Neural progenitor cell (in vitro differentiated cells): Measurements from ENCODE around the gene ABL1. TPM values are rescaled to one million over a fixed set of nuclear protein-coding genes. Genes with fewer than 3 reads are reported as not detected.

Experiments used
- DNase-seq: peaks from one replicate; pipeline ENCODE4 v3.0.0-alpha.2; 2016; ENCODE audit warnings: low spot score
- H2AFZ ChIP-seq: fragments of 200-600 bp; sonication (generic); replicated peaks from 2 replicates; pipeline ENCODE4 v1.6.1; 2016; ENCODE audit warnings: antibody characterized with exemption
- H3F3A ChIP-seq: fragments of 200-600 bp; sonication (generic); 2 replicates; pipeline ENCODE4 v1.6.1; 2016; ENCODE audit warnings: antibody characterized with exemption, low read depth
- H3K27ac ChIP-seq: fragments of 200-600 bp; sonication (generic); 2 replicates; pipeline ENCODE4 v1.5.1; 2016; ENCODE audit warnings: mild to moderate bottlenecking
- H3K27me3 ChIP-seq: fragments of 200-600 bp; sonication (generic); 2 replicates; pipeline ENCODE4 v1.6.1; 2016; ENCODE audit warnings: mild to moderate bottlenecking, moderate library complexity
- H3K36me3 ChIP-seq: fragments of 200-600 bp; sonication (generic); 2 replicates; pipeline ENCODE4 v1.5.1; 2016
- H3K4me1 ChIP-seq: fragments of 200-600 bp; sonication (generic); 2 replicates; pipeline ENCODE4 v1.6.1; 2016; ENCODE audit warnings: mixed run types
- H3K4me2 ChIP-seq: fragments of 200-600 bp; sonication (generic); 2 replicates; pipeline ENCODE4 v1.6.1; 2016
- H3K4me3 ChIP-seq: fragments of 200-600 bp; sonication (generic); 2 replicates; pipeline ENCODE4 v1.5.1; 2016
- H3K79me2 ChIP-seq: fragments of 200-600 bp; sonication (generic); 2 replicates; pipeline ENCODE4 v1.6.1; 2016; ENCODE audit warnings: low read depth
- H3K9ac ChIP-seq: fragments of 200-600 bp; sonication (generic); 2 replicates; pipeline ENCODE4 v1.6.1; 2016
- H3K9me3 ChIP-seq: fragments of 200-600 bp; sonication (generic); 2 replicates; pipeline ENCODE4 v1.5.1; 2016; ENCODE audit warnings: low read depth
- H4K20me1 ChIP-seq: fragments of 200-600 bp; sonication (generic); 2 replicates; pipeline ENCODE4 v1.6.1; 2016; ENCODE audit warnings: low read depth
- H3K27ac Mint-ChIP-seq: 3 replicates; pipeline ENCODE4 v1.8.0; 2021; ENCODE audit warnings: mixed read lengths
- H3K27me3 Mint-ChIP-seq: 2 replicates; pipeline ENCODE4 v1.8.0; 2022; ENCODE audit warnings: low read depth, mild to moderate bottlenecking, inconsistent platforms, moderate library complexity, mixed read lengths; ENCODE audit not compliant: insufficient read depth
- H3K36me3 Mint-ChIP-seq: 3 replicates; pipeline ENCODE4 v1.8.0; 2021; ENCODE audit warnings: mixed read lengths
- H3K4me1 Mint-ChIP-seq: 3 replicates; pipeline ENCODE4 v1.8.0; 2021; ENCODE audit warnings: mixed read lengths
- H3K4me3 Mint-ChIP-seq: 3 replicates; pipeline ENCODE4 v1.8.0; 2021; ENCODE audit warnings: mild to moderate bottlenecking, moderate library complexity, mixed read lengths
- H3K9me3 Mint-ChIP-seq: 3 replicates; pipeline ENCODE4 v1.8.0; 2020; ENCODE audit warnings: mixed read lengths
- CTCF ChIP-seq: fragments of 200-600 bp; sonication (generic); IDR thresholded peaks from 2 replicates; pipeline ENCODE4 v1.5.1; 2017; ENCODE audit warnings: antibody characterized with exemption, mild to moderate bottlenecking
- EZH2 ChIP-seq: fragments of 200-600 bp; sonication (generic); IDR thresholded peaks from 2 replicates; pipeline ENCODE4 v1.6.1; 2017; ENCODE audit warnings: antibody characterized with exemption, mild to moderate bottlenecking, moderate library complexity
- EZH2phosphoT487 ChIP-seq: fragments of 200-600 bp; sonication (generic); IDR thresholded peaks from 2 replicates; pipeline ENCODE4 v1.6.1; 2017; ENCODE audit warnings: antibody characterized with exemption
- total RNA-seq: library from RNA; depleted of rRNA; stranded (reverse); fragments of >200 nt; gene quantifications from 2 replicates; pipeline ENCODE4 v1.2.3, GENCODE V29; 2015; ENCODE audit warnings: low replicate concordance

Gene ABL1
- total RNA-seq, 1 donor from 2014 or later: 38.4 TPM

GRCh38 chr9:130920762-130921299 is 85.8 kb downstream of the ABL1 start:
- Mint-ChIP-seq H3K27me3 (peaks cover 30% of the 10 kb centered on the region), H3K9me3 (peaks cover 3% of the 10 kb centered on the region), H3K4me1 (peaks cover 42% of the 10 kb centered on the region), H3K4me3 (peak overlapping the region; percentile 58), H3K36me3 (no peaks in the 10 kb centered on the region), H3K27ac (no peak overlapping the region)
- Histone ChIP-seq H2AFZ (no peak overlapping the region), H3K9ac (no peak overlapping the region), H3K4me2 (peak overlapping the region; percentile 45), H3K27ac (no peak overlapping the region), H3K4me1 (peaks cover 39% of the 10 kb centered on the region), H4K20me1 (peaks cover 26% of the 10 kb centered on the region), H3K36me3 (no peaks in the 10 kb centered on the region), H3K27me3 (no peaks in the 10 kb centered on the region), H3K9me3 (no peaks in the 10 kb centered on the region), H3K4me3 (no peak overlapping the region), H3F3A (peaks cover 10% of the 10 kb centered on the region), H3K79me2 (no peaks in the 10 kb centered on the region)
- peak; percentile 84 for DNase-seq
- no peak for TF ChIP-seq EZH2phosphoT487
- no peak for TF ChIP-seq EZH2
- TF ChIP-seq CTCF: no peak

- no peaks in the 10 kb centered on the region for H3K27me3 ChIP-seq
- H3F3A ChIP-seq: peaks cover 10% of the 10 kb centered on the region
- no peaks in the 10 kb centered on the region for H3K36me3 ChIP-seq
- peaks cover 39% of the 10 kb centered on the region for H3K4me1 ChIP-seq
- TF ChIP-seq CTCF: no peak
- TF ChIP-seq EZH2phosphoT487: no peak
- no peak for TF ChIP-seq EZH2
- H3K9me3 Mint-ChIP-seq: peaks cover 3% of the 10 kb centered on the region
- no peak overlapping the region for H2AFZ ChIP-seq
- peaks cover 44% of the 10 kb centered on the region for H3K4me1 Mint-ChIP-seq
- H3K36me3 Mint-ChIP-seq: no peaks in the 10 kb centered on the region
- peaks cover 26% of the 10 kb centered on the region for H4K20me1 ChIP-seq
- no peak overlapping the region for H3K27ac ChIP-seq
- DNase-seq: peak; percentile 86
- H3K27ac Mint-ChIP-seq: peak overlapping the region; percentile 79
- H3K79me2 ChIP-seq: no peaks in the 10 kb centered on the region
- peak overlapping the region; percentile 45 for H3K4me2 ChIP-seq
- H3K27me3 Mint-ChIP-seq: peaks cover 29% of the 10 kb centered on the region
- no peak overlapping the region for H3K9ac ChIP-seq
- peak overlapping the region; percentile 58 for H3K4me3 Mint-ChIP-seq
- H3K4me3 ChIP-seq: no peak overlapping the region
- no peaks in the 10 kb centered on the region for H3K9me3 ChIP-seq
Observed at GRCh38 chr9:130921300-130921988, 86.4 kb downstream of the ABL1 start.

- Mint-ChIP-seq H3K9me3 (peaks cover 3% of the 10 kb centered on the region), H3K27me3 (peaks cover 24% of the 10 kb centered on the region)
- H3K27ac ChIP-seq: no peak overlapping the region
Observed at GRCh38 chr9:130921989-130922892, 87.2 kb downstream of the ABL1 start.

More at GRCh38 chr9:130921989-130922892, 87.2 kb downstream of the ABL1 start:
- no peak for DNase-seq
- H3K4me1 ChIP-seq: peaks cover 39% of the 10 kb centered on the region
- no peak overlapping the region for H3K9ac ChIP-seq
- no peaks in the 10 kb centered on the region for H3K9me3 ChIP-seq
- no peak overlapping the region for H2AFZ ChIP-seq
- H3K4me3 ChIP-seq: no peak overlapping the region
- peaks cover 45% of the 10 kb centered on the region for H3K4me1 Mint-ChIP-seq
- no peak for TF ChIP-seq EZH2phosphoT487
- TF ChIP-seq CTCF: no peak
- no peak for TF ChIP-seq EZH2
- no peaks in the 10 kb centered on the region for H3K36me3 ChIP-seq
- peak overlapping the region; percentile 45 for H3K4me2 ChIP-seq
- peak overlapping the region; percentile 67 for H3K4me3 Mint-ChIP-seq
- peaks cover 26% of the 10 kb centered on the region for H4K20me1 ChIP-seq
- H3K27me3 ChIP-seq: no peaks in the 10 kb centered on the region
- H3K36me3 Mint-ChIP-seq: no peaks in the 10 kb centered on the region
- peak overlapping the region; percentile 57 for H3K27ac Mint-ChIP-seq
- H3F3A ChIP-seq: peaks cover 10% of the 10 kb centered on the region
- no peaks in the 10 kb centered on the region for H3K79me2 ChIP-seq
